Effector memory CD4-positive, alpha-beta T cell (primary cell): Measurements from ENCODE around the gene RASA1.

Experiments
- DNase-seq, 3 donors: peaks; one replicate each; pipeline ENCODE4 v3.0.0-alpha.2; 2020
- H3K27ac ChIP-seq: 2 replicates; pipeline ENCODE4 v1.7.0; 2013; ENCODE audit warnings: mild to moderate bottlenecking, low read length, moderate library complexity; ENCODE audit not compliant: insufficient read depth, poor library complexity, severe bottlenecking
- H3K27me3 ChIP-seq: replicated peaks from 2 replicates; pipeline ENCODE4 v1.7.0; 2013; ENCODE audit warnings: mild to moderate bottlenecking, low read length; ENCODE audit not compliant: insufficient read depth, control insufficient read depth, poor library complexity, severe bottlenecking
- H3K36me3 ChIP-seq: 2 replicates; pipeline ENCODE4 v1.7.0; 2013; ENCODE audit warnings: mild to moderate bottlenecking, low read length, moderate library complexity; ENCODE audit not compliant: control insufficient read depth, insufficient read depth
- H3K4me1 ChIP-seq: 2 replicates; pipeline ENCODE4 v1.7.0; 2013; ENCODE audit warnings: low read length, mild to moderate bottlenecking; ENCODE audit not compliant: control insufficient read depth, insufficient read depth, poor library complexity, severe bottlenecking
- H3K4me3 ChIP-seq: 2 replicates; pipeline ENCODE4 v1.7.0; 2013; ENCODE audit warnings: low read length, low read depth, mild to moderate bottlenecking; ENCODE audit not compliant: insufficient read depth, poor library complexity, severe bottlenecking
- H3K9me3 ChIP-seq: 2 replicates; pipeline ENCODE4 v1.7.0; 2013; ENCODE audit warnings: mild to moderate bottlenecking, low read length, moderate library complexity; ENCODE audit not compliant: control insufficient read depth

RASA1 gene

GRCh38 chr5:87432460-87432859 lies 164.8 kb downstream of the RASA1 start:
- Histone ChIP-seq H3K36me3 (no peaks in the 10 kb centered on the region), H3K4me3 (no peak overlapping the region), H3K4me1 (no peaks in the 10 kb centered on the region), H3K9me3 (no peaks in the 10 kb centered on the region), H3K27me3 (no peaks in the 10 kb centered on the region), H3K27ac (no peak overlapping the region)
- DNase-seq = no peak

GRCh38 chr5:87433945-87434344 lies 166.3 kb downstream of the RASA1 start:
- Histone ChIP-seq H3K27me3 (no peaks in the 10 kb centered on the region), H3K9me3 (no peaks in the 10 kb centered on the region), H3K36me3 (no peaks in the 10 kb centered on the region), H3K27ac (no peak overlapping the region), H3K4me1 (no peaks in the 10 kb centered on the region), H3K4me3 (no peak overlapping the region)
- no peak for DNase-seq

- no peak overlapping the region for H3K27ac ChIP-seq
- H3K36me3 ChIP-seq = no peaks in the 10 kb centered on the region
- H3K27me3 ChIP-seq = no peaks in the 10 kb centered on the region
- no peak overlapping the region for H3K4me3 ChIP-seq
- no peaks in the 10 kb centered on the region for H3K9me3 ChIP-seq
- no peak for DNase-seq
- no peaks in the 10 kb centered on the region for H3K4me1 ChIP-seq
These were observed 166.8 kb downstream of the RASA1 start for GRCh38 chr5:87434461-87434860.

- Histone ChIP-seq H3K27ac (no peak overlapping the region), H3K4me3 (no peak overlapping the region), H3K36me3 (no peaks in the 10 kb centered on the region), H3K9me3 (no peaks in the 10 kb centered on the region), H3K27me3 (no peaks in the 10 kb centered on the region), H3K4me1 (no peaks in the 10 kb centered on the region)
- no peak for DNase-seq
These were observed 167.5 kb downstream of the RASA1 start for GRCh38 chr5:87435144-87435694.

- Histone ChIP-seq H3K27me3 (no peaks in the 10 kb centered on the region), H3K4me1 (no peaks in the 10 kb centered on the region), H3K4me3 (no peak overlapping the region), H3K9me3 (no peaks in the 10 kb centered on the region), H3K36me3 (no peaks in the 10 kb centered on the region), H3K27ac (no peak overlapping the region)
- no peak for DNase-seq
These were observed 170.0 kb downstream of the RASA1 start for GRCh38 chr5:87437724-87438123.

GRCh38 chr5:87438231-87438630 lies 170.5 kb downstream of the RASA1 start:
- no peak for DNase-seq
- no peaks in the 10 kb centered on the region for H3K4me1 ChIP-seq
- H3K9me3 ChIP-seq = no peaks in the 10 kb centered on the region
- no peak overlapping the region for H3K4me3 ChIP-seq
- H3K36me3 ChIP-seq = no peaks in the 10 kb centered on the region
- no peaks in the 10 kb centered on the region for H3K27me3 ChIP-seq
- H3K27ac ChIP-seq = no peak overlapping the region
